ENCODE data around the gene MIGA1. TPM values are rescaled to one million over a fixed set of nuclear protein-coding genes. Genes with fewer than 3 reads are reported as not detected.

MIGA1 gene, protein sequence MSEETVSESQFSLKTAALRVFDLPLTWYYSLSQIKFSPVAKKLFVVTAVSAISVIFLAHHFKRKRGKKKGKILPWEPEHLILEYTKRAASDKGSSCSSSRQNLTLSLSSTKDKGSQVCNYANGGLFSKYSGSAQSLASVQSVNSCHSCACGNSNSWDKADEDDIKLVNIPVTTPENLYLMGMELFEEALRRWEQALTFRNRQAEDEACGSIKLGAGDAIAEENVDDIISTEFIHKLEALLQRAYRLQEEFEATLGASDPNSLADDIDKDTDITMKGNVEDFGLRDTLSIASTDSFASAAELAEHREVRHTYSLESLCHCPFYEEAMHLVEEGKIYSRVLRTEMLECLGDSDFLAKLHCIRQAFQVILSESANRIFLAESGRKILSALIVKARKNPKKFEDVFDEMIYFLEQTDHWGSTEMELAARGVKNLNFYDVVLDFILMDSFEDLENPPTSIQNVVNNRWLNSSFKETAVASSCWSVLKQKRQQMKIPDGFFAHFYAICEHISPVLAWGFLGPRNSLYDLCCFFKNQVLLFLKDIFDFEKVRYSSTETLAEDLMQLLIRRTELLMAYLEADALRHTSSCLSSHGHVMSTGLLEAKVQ
- 13.9 and 16.1 TPM in 2 replicates for total RNA-seq

DNA sequence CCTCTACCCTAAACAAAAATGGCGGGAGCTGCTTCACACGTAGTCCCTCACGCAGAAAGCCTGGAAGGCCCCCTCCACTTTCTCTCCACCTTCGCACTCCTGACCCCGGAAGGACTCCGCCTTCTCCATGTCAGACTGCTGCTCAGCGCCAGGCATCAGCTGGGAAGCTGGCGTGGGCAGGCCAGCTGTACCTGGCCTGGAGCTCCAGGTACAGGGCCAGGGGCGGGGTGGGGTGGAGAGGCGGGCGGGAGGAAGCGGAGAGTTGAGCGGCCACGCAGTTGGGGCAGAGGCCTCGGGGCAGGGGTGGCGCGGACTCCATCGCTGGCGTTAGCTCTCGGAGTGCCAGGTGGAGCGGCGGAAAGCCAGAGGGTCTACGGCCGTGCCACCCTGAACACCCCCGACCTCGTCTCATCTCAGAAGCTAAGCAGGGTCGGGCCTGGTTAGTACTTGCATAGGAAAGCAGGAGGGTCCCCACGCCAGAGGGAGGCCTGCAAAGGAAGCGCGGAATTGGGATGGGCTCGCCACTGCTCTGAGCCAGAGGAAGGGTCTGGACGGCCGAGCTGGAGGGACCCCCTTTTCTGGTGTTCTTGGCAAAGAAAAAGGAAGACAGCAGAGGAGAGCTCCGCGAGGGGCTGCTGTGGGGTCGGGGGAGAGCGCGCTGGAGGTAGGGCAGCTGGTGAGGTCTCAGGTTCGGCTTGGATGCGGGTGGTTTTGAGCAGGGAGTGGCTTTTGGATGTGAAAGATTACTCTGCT lies at the start of gene MIGA1:
Gene MIGA1 (plus strand): TSS at position 121 of the 753 bp plus-strand sequence. CDS start 3,604 bp downstream, outside the sequence.

DNA sequence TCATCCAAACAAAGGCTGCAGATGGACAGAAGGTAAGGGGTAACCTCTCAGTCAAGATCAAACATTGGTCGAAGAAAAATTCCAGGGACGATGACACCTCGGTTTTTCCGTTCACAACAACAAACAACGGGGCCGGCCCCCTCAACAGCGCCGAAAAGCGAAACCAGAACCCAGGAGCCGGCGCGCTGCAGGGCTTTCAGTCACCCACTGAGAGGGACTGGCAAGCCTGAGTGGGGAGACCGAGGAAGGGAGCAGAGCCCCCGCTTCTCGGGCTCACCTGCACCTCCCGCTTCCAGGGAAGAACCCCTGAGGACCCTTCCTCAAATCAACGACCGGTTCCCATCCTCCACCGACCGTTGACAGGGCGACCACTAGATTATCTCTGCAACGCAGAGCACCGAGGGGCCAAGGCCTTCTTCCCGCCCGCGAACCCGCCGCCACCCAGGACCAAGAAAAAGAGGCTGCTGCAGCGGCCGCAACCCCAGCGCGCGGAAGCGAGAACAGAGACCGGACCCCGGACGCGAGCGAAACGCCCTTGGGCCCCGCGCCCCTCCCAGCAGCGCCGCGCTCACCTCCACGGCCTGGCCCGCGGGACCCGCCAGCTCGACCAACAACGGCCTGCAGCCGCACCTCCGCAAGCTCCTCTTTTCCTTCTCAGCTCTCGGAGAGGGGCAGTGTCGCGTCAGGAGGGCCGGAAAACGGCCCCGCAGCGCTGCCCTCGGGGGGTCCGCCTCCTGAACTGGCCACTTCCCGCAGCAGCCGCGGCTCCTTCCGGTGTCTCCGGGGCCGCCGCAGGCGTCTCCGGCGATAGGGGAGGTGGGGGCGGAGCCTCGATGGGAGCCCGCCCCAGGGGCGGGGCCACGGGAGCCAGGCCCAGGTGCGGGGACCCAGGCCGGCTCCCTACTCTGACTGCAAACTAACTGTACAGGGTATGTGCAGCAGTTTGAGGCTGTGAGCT lies 20.1 kb upstream of the MIGA1 start, which contains the start of gene USP33:
Gene USP33 (minus strand): TSS at position 782 of the 958 bp plus-strand sequence. CDS start 18,155 bp downstream, outside the sequence.

DNA sequence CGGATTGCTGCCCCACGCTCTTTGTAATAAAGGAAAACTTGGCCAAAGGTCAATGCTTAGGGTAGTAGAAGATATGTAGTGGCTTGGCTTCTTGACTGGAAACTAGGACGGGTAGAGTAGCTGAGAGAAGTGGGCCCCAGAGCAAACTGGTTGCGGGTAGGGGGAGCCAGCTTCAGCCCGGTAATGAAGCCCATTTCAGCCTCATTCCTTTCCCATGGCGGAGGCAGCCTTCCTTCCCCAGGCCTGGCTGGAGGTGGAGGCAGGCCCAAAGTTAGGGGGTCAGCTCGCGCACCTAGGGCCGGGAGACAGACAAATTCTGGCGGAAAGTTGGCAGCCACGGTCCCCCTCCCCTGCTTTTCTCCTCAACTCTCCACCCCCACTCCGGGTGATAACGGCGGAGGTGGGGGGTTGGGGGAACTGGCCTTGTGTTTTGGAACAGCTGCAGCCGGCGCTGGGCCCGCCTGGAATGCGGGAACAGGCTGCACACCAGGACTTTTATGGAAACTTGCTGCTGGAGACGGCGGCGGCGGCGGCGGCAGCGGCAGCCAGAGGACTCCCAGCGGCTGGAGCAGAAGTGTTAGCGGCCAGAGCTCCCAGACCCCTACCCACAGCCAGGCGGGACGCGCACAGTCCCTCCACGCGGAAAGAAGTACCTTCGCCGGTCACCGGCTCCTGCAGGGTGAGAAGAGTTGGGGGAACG lies 108.8 kb downstream of the MIGA1 start, which contains the start of gene NEXN:
Gene NEXN (plus strand): TSS at position 544 of the 700 bp plus-strand sequence. CDS start 27,483 bp downstream, outside the sequence.

Other genes with a start within 250 kb of the MIGA1 start
- 45.5 and 61.6 TPM in 2 replicates for gene ZZZ3, start 97.0 kb upstream of the MIGA1 start, total RNA-seq
- 51.4 and 57.7 TPM in 2 replicates for gene USP33, start 19.8 kb upstream of the MIGA1 start, total RNA-seq
- gene NEXN, start 109.0 kb downstream of the MIGA1 start, total RNA-seq, result 0.39 and 0.65 TPM in 2 replicates
- 102 and 104 TPM in 2 replicates for gene FUBP1, start 199.4 kb downstream of the MIGA1 start, total RNA-seq
- 65.2 and 97.8 TPM in 2 replicates for gene DNAJB4, start 225.3 kb downstream of the MIGA1 start, total RNA-seq